ENCODE measurements around the gene ADRA2A.

The ADRA2A gene

GRCh38 chr10:111082102-111082975, 5.5 kb downstream of the ADRA2A start:
- Histone ChIP-seq H3K9ac (no peak overlapping the region), H3K36me3 (ENCODE audit: control insufficient read depth, insufficient read depth, low read length) (no peaks in the 10 kb centered on the region), H3K79me2 (no peaks in the 10 kb centered on the region), H3K27ac (no peak overlapping the region), H3K4me2 (ENCODE audit: low read length) (no peak overlapping the region), H3K27me3 (ENCODE audit: control insufficient read depth, insufficient read depth, low read length) (no peaks in the 10 kb centered on the region), H3K4me3 (ENCODE audit: low read depth, low read length) (no peak overlapping the region), H3K9me3 (ENCODE audit: control insufficient read depth, low read length) (no peaks in the 10 kb centered on the region), H3K4me1 (no peaks in the 10 kb centered on the region), H2AFZ (no peak overlapping the region)
- TF ChIP-seq CTCF (IDR thresholded peaks at IDR 0.05), result no peak

- no peaks in the 10 kb centered on the region for H3K4me1 ChIP-seq
- H3K36me3 ChIP-seq (ENCODE audit: control insufficient read depth, insufficient read depth, low read length), result no peaks in the 10 kb centered on the region
- H2AFZ ChIP-seq, result no peak overlapping the region
- no peak overlapping the region for H3K4me3 ChIP-seq (ENCODE audit: low read depth, low read length)
- no peak overlapping the region for H3K4me2 ChIP-seq (ENCODE audit: low read length)
- TF ChIP-seq CTCF (IDR thresholded peaks at IDR 0.05), result no peak
- H3K79me2 ChIP-seq, result no peaks in the 10 kb centered on the region
- H3K9ac ChIP-seq, result no peak overlapping the region
- no peak overlapping the region for H3K27ac ChIP-seq
- H3K27me3 ChIP-seq (ENCODE audit: control insufficient read depth, insufficient read depth, low read length), result no peaks in the 10 kb centered on the region
- no peaks in the 10 kb centered on the region for H3K9me3 ChIP-seq (ENCODE audit: control insufficient read depth, low read length)
These were observed 6.6 kb downstream of the ADRA2A start for GRCh38 chr10:111083222-111084095.

- Histone ChIP-seq H3K36me3 (ENCODE audit: control insufficient read depth, insufficient read depth, low read length) (no peaks in the 10 kb centered on the region), H3K27ac (no peak overlapping the region), H3K9me3 (ENCODE audit: control insufficient read depth, low read length) (no peaks in the 10 kb centered on the region), H3K27me3 (ENCODE audit: control insufficient read depth, insufficient read depth, low read length) (no peaks in the 10 kb centered on the region), H3K79me2 (no peaks in the 10 kb centered on the region), H3K4me3 (ENCODE audit: low read depth, low read length) (no peak overlapping the region), H3K4me1 (no peaks in the 10 kb centered on the region), H2AFZ (no peak overlapping the region), H3K9ac (no peak overlapping the region), H3K4me2 (ENCODE audit: low read length) (no peak overlapping the region)
- no peak for TF ChIP-seq CTCF (IDR thresholded peaks at IDR 0.05)
These were observed 7.8 kb downstream of the ADRA2A start for GRCh38 chr10:111084366-111085255.

GRCh38 chr10:111085690-111086353, 9.0 kb downstream of the ADRA2A start:
- no peaks in the 10 kb centered on the region for H3K27me3 ChIP-seq (ENCODE audit: control insufficient read depth, insufficient read depth, low read length)
- H3K4me1 ChIP-seq, result no peaks in the 10 kb centered on the region
- H3K4me3 ChIP-seq (ENCODE audit: low read depth, low read length), result no peak overlapping the region
- no peak overlapping the region for H3K9ac ChIP-seq
- no peak overlapping the region for H3K4me2 ChIP-seq (ENCODE audit: low read length)
- TF ChIP-seq CTCF (IDR thresholded peaks at IDR 0.05), result no peak
- H3K79me2 ChIP-seq, result no peaks in the 10 kb centered on the region
- no peak overlapping the region for H2AFZ ChIP-seq
- H3K9me3 ChIP-seq (ENCODE audit: control insufficient read depth, low read length), result no peaks in the 10 kb centered on the region
- H3K27ac ChIP-seq, result no peak overlapping the region
- no peaks in the 10 kb centered on the region for H3K36me3 ChIP-seq (ENCODE audit: control insufficient read depth, insufficient read depth, low read length)

Measured in parathyroid adenoma (tissue), 2 donors.